HG03095 (cell line): ENCODE measurements around the gene DCDC2C.

Experiments
- ATAC-seq: cut with Tn5 transposase; IDR thresholded peaks from one replicate; pipeline ENCODE4 v1.9.1; 2021; ENCODE audit warnings: moderate library complexity; ENCODE audit not compliant: unreplicated experiment

Gene DCDC2C

GRCh38 chr2:3708576-3708975 is 5.2 kb downstream of the DCDC2C start:
- no peak for ATAC-seq

GRCh38 chr2:3709225-3709624 is 5.8 kb downstream of the DCDC2C start:
- no peak for ATAC-seq

GRCh38 chr2:3712424-3712823 is 9.0 kb downstream of the DCDC2C start:
- no peak for ATAC-seq

GRCh38 chr2:3712831-3713503 is 9.6 kb downstream of the DCDC2C start:
- no peak for ATAC-seq

GRCh38 chr2:3718679-3719078 is 15.3 kb downstream of the DCDC2C start:
- ATAC-seq = no peak

GRCh38 chr2:3725002-3725401 is 21.6 kb downstream of the DCDC2C start:
- no peak for ATAC-seq

- no peak for ATAC-seq
Measured at GRCh38 chr2:3725458-3726250, 22.3 kb downstream of the DCDC2C start.

GRCh38 chr2:3726511-3726910 is 23.1 kb downstream of the DCDC2C start:
- no peak for ATAC-seq

- ATAC-seq = no peak
Measured at GRCh38 chr2:3727397-3728045, 24.1 kb downstream of the DCDC2C start.

GRCh38 chr2:3728104-3729054 is 25.0 kb downstream of the DCDC2C start:
- ATAC-seq = no peak

- ATAC-seq = no peak
Measured at GRCh38 chr2:3729055-3729448, 25.7 kb downstream of the DCDC2C start.

GRCh38 chr2:3729786-3730185 is 26.4 kb downstream of the DCDC2C start:
- ATAC-seq = no peak

GRCh38 chr2:3730646-3731045 is 27.3 kb downstream of the DCDC2C start:
- no peak for ATAC-seq

GRCh38 chr2:3731829-3732228 is 28.5 kb downstream of the DCDC2C start:
- no peak for ATAC-seq

GRCh38 chr2:3736112-3736511 is 32.7 kb downstream of the DCDC2C start:
- no peak for ATAC-seq

GRCh38 chr2:3737128-3737527 is 33.8 kb downstream of the DCDC2C start:
- no peak for ATAC-seq

- ATAC-seq = no peak
Measured at GRCh38 chr2:3738454-3738853, 35.1 kb downstream of the DCDC2C start.

GRCh38 chr2:3739313-3739712 is 35.9 kb downstream of the DCDC2C start:
- ATAC-seq = no peak

- no peak for ATAC-seq
Measured at GRCh38 chr2:3741396-3741795, 38.0 kb downstream of the DCDC2C start.

- ATAC-seq = no peak
Measured at GRCh38 chr2:3741867-3742602, 38.7 kb downstream of the DCDC2C start.
